Amygdala (tissue), 56 donors: Measurements from ENCODE around the gene DDX54.

ENCODE experiments used
- DNase-seq, 56 donors: peaks; one replicate each; lab custom pipeline; 2025; lab: John Stamatoyannopoulos, UW

Gene DDX54

GRCh38 chr12:113196582-113196981 lies 11.3 kb upstream of the DDX54 start:
- DNase-seq, result no peak

DNA sequence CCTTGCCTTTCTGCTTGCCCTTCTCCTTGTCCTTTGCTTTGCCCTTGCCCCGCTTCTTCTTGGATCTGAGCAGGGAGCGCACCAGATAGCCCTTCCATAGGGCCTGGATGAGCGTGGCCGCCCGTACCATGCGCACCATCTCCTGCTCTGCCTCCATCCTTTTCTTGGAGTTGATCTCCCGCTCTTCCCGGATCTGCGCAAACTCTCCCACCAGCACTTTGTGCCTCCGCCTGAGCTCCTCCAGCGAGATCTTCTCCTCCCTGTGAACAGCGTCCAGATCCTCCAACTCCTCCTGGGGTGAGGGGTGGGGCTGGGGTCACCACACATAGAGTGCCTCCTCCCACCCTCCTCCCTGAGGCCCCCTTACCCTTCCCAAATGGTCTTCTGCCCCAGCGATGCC lies 10.3 kb upstream of the DDX54 start:
- no peak for DNase-seq

GRCh38 chr12:113194971-113195391 lies 9.7 kb upstream of the DDX54 start:
- no peak for DNase-seq

- DNase-seq, result no peak
Measured at GRCh38 chr12:113191227-113191626, 5.9 kb upstream of the DDX54 start.

GRCh38 chr12:113190761-113191160 lies 5.5 kb upstream of the DDX54 start:
- peak in 6 of 56 donors; percentile 10 to 33 (median 15) for DNase-seq

- DNase-seq, result no peak
Measured at GRCh38 chr12:113189361-113189760, 4.1 kb upstream of the DDX54 start.

DNA sequence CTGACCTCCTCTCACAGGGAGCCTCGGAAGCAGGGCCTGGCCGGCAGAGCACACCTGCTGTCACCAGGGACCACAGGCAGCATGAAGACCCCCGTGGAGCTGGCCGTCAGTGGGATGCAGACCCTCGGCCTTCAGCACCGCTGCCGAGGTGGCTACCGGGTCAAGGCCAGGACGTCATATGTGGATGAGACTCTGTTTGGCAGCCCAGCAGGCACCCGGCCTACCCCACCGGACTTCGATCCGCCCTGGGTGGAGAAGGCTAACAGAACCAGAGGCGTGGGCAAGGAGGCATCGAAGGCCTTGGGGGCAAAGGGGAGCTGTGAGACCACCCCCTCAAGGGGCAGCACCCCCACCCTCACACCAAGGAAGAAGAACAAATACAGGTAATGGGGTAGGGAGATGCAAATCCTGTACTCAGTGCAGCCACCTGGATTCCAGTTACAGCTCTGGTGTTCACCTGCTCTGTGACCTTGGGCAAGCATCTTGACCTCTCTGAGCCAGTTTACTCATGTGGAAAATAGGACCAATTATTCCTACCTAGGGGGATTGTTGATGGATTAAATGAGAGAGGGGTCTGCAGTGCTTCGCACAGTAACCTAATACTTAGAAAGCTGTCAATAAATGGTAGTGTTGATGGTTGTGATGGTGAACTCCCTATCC lies 1.5 kb upstream of the DDX54 start:
- no peak for DNase-seq

DNA sequence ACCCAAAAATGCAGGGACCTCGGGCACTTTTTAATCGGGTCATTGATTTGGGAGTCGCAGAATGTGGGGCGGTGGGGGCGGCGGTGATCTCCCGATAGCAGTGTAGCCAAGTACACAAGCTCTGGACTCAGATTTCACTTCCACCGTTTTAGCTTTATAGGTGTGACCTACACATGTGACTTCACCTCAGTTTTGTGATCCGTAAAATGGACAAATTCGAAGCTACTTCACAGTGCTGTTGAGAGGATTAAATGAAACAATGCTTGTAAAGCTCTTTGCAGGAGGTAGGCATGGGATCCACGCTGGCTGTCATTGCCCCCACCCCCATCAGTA lies 721 bp upstream of the DDX54 start:
- peak in 1 of 56 donors; percentile 47 for DNase-seq

DNA sequence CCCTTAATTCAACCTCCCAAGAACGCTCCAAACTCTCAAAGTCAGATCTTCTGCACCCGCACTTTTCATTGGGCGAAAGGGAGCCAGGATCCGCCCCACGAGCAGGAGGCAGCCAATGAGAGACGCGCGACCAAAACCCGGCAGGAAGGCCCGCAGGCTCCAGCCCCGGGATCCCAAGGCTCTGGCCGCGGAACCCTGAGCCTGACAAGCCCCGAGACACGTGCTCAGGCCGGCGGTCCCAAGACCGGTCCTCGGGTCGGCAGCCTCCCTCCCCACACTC lies 438 bp downstream of the DDX54 start:
- DNase-seq, result peak in 55 of 56 donors; percentile 17 to 88 (median 77)

DNA sequence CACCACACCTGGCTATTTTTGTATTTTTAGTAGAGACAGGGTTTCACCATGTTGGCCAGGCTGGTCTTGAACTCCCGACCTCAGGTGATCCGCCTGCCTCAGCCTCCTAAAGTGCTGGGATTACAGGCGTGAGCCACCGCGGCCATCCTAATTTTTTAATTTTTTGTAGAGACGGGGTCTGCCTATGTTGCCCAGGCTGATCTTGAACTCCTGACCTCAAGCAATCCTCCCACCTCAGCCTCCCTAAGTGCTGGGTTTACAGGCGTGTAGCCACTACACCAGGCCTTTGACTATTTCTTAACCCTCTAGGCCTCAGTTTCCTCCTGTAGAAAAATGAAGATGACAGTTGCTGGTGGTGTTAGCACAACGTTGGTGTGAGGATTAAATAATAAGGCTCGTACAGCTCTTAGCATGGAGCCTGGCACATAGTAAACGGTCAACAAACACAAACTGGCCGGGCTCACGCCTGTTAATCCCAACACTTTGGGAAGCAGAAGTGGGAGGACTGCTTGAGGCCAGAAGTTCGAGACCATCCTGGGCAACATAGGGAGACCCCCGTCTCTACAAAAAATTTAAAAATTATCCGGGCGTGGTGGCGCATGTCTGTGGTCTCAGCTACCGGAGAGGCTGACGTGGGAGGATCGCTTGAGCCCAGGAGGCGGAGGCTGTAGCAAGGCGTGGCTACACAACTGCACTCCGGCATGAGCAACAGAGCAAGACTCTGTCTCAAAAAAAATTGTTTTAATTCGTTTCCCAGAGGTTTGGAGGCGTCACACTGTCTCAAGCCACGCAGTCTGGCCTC lies 979 bp downstream of the DDX54 start:
- peak in 1 of 56 donors; percentile 63 for DNase-seq

DNA sequence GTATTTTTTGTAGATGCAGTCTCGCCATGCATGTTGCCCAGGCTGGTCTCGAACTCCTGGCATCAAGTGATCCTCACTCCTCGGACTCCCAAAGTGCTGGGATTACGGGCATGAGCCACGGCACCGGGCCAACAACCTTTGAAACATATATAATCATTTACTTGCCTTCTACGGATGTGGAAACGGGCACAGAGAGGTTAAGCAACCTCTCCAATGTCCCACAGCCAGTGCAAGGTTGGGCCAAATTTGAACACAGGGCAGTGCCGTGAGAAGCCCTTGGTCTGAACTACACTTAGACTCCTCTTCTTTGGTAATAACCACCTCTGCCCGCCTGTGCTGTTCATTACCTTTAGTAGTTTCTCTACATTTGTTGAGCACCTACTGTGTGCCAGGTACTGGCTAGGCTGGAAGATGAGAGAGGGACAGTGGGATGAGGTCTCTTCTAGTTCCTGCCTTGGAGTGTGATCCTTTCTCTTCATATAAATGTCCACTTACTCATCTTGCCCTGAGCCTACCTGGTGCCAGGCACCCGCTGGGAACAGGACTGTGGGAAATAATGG lies 2.2 kb downstream of the DDX54 start:
- no peak for DNase-seq

GRCh38 chr12:113181975-113182374 lies 3.3 kb downstream of the DDX54 start:
- DNase-seq, result no peak

DNA sequence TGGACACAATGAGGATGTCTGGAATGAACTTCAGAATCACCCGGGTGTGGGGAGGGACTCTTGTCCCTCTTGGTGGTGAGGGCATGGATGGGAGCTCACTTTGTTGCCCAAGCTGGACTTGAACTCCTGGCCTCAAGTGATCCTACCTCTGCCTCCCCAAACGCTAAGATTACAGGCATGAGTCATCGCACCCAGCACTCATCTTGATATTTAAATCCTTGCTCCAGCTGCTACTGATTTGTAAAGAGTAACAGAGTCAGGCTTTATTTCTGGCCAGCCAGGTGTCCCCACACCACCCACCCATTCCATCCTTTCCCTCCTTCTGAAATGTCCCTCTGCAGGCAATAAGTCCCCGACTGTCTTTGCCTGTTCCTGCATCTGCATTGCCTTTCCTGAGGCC lies 4.9 kb downstream of the DDX54 start:
- DNase-seq, result no peak

DNA sequence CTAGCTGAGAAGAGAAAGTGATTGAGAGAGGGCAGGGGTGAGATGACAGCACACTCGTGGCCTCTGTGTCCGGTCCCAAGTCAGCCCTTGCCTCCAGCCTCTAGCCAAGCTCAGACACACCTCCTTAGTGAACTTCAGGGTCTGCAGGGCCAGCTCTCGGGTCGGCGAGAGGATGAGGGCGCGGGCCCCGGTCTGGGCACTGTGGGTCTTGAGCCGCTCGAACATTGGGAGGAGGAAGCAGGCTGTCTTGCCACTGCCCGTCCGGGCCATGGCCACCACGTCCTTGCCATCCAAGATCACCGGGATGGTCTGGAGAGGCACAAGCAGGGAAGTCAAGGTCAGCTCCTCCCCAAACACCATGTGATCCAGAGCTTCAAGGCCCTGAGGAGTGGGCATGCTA lies 6.3 kb downstream of the DDX54 start:
- no peak for DNase-seq

DNA sequence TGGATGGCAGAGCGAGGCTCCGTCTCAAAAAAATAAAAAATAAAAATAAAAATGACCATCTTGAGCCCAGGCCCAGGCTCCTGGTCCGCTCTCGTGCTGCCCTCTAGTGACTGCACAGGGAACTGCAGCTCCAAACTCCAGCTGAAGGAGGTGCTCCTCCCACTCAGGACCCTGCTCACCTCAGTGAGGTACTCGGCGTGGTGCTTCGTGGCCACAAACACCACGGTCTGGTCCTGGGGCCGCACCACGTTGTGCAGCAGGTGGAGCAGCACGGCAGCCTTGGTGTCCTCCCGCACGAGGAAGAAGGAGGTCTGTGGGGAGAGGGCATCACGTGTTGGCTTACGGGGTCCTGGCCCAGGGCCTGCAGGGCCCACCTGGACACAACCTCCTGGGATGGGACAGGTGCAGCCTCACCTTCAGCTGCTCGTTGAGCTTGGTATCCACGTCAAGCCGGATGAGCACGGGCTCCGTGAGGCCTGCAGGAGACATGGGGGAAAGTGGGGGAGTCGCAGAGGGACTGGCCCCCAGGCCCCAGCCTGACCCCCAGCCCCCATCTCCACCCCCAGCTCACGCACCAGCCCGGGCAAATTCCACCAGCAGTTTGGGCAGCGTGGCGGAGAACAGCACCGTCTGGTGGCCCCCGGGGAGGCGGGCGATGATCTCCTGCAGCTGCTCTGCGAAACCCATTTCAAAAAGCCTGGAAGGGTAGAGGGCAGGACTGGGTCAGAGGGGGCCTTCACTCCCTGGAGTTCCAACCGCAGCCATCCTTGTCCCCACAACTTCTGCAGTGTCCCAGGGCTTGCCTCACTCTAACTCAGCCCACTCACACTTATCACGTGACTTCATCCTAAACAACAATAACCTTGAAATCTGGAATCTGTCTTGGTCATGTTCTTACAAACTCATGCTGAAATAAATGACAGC lies 10.6 kb downstream of the DDX54 start:
- DNase-seq, result peak in 49 of 56 donors; percentile 6 to 82 (median 44)

GRCh38 chr12:113173081-113173698 lies 12.1 kb downstream of the DDX54 start:
- no peak for DNase-seq

GRCh38 chr12:113172185-113172584 lies 13.1 kb downstream of the DDX54 start:
- no peak for DNase-seq

DNA sequence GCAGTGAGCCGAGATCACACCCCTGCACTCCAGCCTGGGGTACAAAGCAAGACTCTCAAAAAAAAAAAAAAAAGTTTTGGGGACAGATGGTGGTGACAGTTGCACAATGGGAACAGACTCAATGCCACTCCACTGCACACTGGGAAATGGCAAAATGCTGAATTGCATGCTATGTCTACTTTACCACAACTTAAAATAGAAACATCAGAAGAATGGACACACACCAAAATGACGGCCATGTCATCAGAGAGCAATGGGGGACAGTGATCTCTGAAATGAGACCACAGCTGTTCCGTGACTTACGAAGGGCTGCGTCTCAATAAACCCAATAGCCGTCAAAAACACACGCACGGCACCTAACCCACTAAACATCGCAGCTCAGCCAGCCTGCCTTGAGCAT lies 13.7 kb downstream of the DDX54 start:
- DNase-seq, result no peak

DNA sequence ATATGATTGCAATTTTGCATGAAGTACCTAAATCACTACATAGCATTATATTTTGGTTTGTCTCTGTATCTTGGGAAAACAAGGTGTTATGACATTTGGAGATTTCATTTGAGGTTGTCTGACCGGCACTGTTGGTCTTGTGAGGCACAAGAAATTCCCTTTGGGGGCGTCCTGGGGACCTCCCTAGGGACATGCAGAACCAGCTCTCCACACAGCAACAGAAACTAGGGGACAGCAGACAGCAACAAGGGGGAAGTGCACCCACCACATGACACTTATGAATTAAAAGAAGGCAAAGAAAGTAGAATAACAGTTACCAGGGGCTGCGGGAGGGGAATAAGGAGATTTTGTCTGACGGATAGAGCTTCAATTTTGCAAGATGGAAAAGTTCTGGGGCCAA lies 14.4 kb downstream of the DDX54 start:
- no peak for DNase-seq

DNA sequence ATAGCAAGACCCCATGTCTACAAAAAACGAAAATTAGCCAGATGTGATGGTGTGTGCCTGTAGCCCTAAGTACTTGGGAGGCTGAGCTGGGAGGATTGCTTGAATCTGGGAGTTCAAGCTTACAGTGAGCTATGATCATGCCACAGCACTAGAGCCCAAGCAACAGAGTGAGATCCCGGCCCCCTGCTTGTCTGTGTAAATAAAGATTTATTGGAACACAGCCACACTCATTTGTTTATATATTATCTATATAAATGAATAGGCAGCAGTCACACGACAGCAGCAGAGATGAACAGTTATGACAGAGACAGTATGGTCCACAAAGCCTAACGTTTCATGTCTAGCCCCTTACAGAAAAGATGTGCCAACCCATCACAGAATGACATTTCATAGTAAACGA lies 14.8 kb downstream of the DDX54 start:
- DNase-seq, result no peak

DNA sequence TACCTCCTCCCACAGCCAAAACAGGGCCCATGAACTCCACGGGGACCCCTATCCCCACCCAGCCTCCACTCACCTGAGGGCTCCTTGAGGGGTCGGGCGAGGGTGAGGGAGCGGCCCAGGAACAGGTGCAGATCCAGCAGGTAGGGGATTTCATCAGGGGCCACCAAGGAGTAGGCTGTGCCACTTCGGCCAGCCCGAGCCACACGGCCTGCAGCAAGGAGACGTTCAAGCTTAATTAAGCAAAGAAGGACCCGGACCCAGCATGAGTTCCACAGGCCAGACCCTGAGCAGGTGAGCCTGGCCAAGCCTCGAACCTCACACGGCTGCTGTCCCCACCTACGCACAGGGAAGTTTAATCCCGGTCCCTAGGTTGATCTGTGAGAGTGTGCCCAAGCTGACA lies 15.6 kb downstream of the DDX54 start:
- no peak for DNase-seq
